ENCODE measurements around the gene STK35. TPM values are rescaled to one million over a fixed set of nuclear protein-coding genes. Genes with fewer than 3 reads are reported as not detected.

Gene STK35
- total and polyA plus RNA-seq, 2 of the 8 experiments (the other 6 are each of a cell fraction or from before 2014, with no cell fraction given), result 24.9 to 45.0 TPM

DNA sequence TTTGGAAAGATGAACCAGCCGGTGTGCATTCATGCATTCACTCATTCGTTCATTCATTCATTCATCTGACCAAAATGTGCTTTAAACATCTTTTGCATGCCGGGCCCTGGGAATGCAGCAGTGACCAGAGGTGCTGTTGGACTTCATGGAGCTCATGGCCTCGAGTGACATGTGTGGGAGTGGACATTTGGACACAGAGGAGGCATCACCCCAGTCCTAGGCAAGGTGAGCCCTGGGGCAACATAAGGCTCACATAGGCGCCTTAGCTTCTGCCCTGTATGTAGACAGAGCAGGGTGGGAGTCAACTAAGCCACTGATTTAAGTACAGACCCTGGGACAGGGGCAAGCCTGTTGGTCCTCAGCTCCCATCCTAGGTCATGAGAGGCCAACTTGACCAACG, 71.6 kb downstream of the STK35 start:
- H3K9me3 ChIP-seq (ENCODE audit: insufficient read depth in 2 of 2, low read depth in 1 of 2, low read length in 1 of 2), result no peaks in the 10 kb centered on the region
- no peaks in the 10 kb centered on the region for H3K79me2 ChIP-seq (ENCODE audit: control insufficient read depth in 1 of 2, insufficient read depth in 2 of 2, low read length in 2 of 2)
- no peak overlapping the region for H2BK12ac ChIP-seq (ENCODE audit: low read depth, low read length)
- 73% methylated on average over 6 of the region's 6 CpGs; no CpG with 5 or more reads in 1 of the 2 experiments for WGBS, 2 experiments (ENCODE audit: extremely low coverage in 1 of 2, insufficient coverage in 1 of 2, insufficient read length in 1 of 2, insufficient replicate concordance in 2 of 2, low coverage in 1 of 2, low lambda C conversion rate in 2 of 2, missing lambda C conversion rate in 1 of 2)
- no peak overlapping the region for H3K4me3 ChIP-seq (ENCODE audit: extremely low read depth in 1 of 4, insufficient read depth in 2 of 4, low read depth in 3 of 4, low read length in 4 of 4)
- H2BK5ac ChIP-seq (ENCODE audit: low read depth, low read length), result no peak overlapping the region
- no peak overlapping the region for H2BK15ac ChIP-seq (ENCODE audit: low read length)
- no peak overlapping the region for H3K18ac ChIP-seq (ENCODE audit: extremely low read depth, low read length)
- H3K23me2 ChIP-seq (ENCODE audit: low read depth, low read length), result no peaks in the 10 kb centered on the region
- no peak overlapping the region for H2BK20ac ChIP-seq (ENCODE audit: low read length)
- H3K4ac ChIP-seq (replicated peaks; ENCODE audit: insufficient read length, low read depth, low read length), result no peak overlapping the region
- no peaks in the 10 kb centered on the region for H3K79me1 ChIP-seq (ENCODE audit: low read depth, low read length)
- FAIRE-seq (no peak), DNase-seq (ENCODE audit: low read depth in 1 of 2, low spot score in 2 of 2) (no peak)
- ChIA-PET CTCF (ENCODE audit: partially characterized antibody) (interaction anchor here (0.5 to 4.5 kb wide), 67 partner anchors 9 to 654 kb away, joined by 3 to 48 read pairs (median 4); no protein-coding TSS in a partner anchor), POLR2A (ENCODE audit: partially characterized antibody) (interaction anchor here (0.6 to 1.3 kb wide), 2 partner anchors 70 to 72 kb away, joined by 3 to 7 read pairs; partner anchors contain the start of gene STK35)
- no peak overlapping the region for H3K9ac ChIP-seq (replicated peaks in 1 of 4; ENCODE audit: extremely low read depth in 1 of 4, low read depth in 3 of 4, low read length in 3 of 4)
- no peaks in the 10 kb centered on the region for H3K4me1 ChIP-seq (replicated peaks in 1 of 4; ENCODE audit: control insufficient read depth in 3 of 4, insufficient read depth in 4 of 4, low read length in 3 of 4)
- TF ChIP-seq POLR2AphosphoS5 (IDR thresholded peaks at IDR 0.05; ENCODE audit: low read depth, low read length) (no peak), CEBPB (IDR thresholded peaks at IDR 0.05; ENCODE audit: low read depth, low read length) (no peak), ASH2L (IDR thresholded peaks at IDR 0.05; ENCODE audit: low read length) (no peak), TAF7 (optimal IDR thresholded peaks at IDR 0.05; ENCODE audit: borderline replicate concordance, low read depth, low read length) (no peak), TAF1 (IDR thresholded peaks at IDR 0.05; ENCODE audit: low read depth, low read length) (no peak), SIN3A (conservative IDR thresholded peaks at IDR 0.05 in 1 of 2, IDR thresholded peaks at IDR 0.05 in 1 of 2; ENCODE audit: low read depth in 1 of 2, low read length in 2 of 2) (no peak)
- TF ChIP-seq, protein P1, sequence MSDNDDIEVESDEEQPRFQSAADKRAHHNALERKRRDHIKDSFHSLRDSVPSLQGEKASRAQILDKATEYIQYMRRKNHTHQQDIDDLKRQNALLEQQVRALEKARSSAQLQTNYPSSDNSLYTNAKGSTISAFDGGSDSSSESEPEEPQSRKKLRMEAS (IDR thresholded peaks at IDR 0.05), result no peak
- H3K27me3 ChIP-seq (replicated peaks in 1 of 4; ENCODE audit: control insufficient read depth in 3 of 4, extremely low read depth in 1 of 4, insufficient read depth in 3 of 4, low read length in 3 of 4), result no peaks in the 10 kb centered on the region; a peak in 1 of 7 replicates
- H3K23ac ChIP-seq (ENCODE audit: insufficient read length), result no peak overlapping the region
- H4K8ac ChIP-seq (ENCODE audit: extremely low read depth, insufficient read depth, low read length), result no peak overlapping the region
- no peak overlapping the region; a peak in 1 of 4 replicates for H3K4me2 ChIP-seq (ENCODE audit: insufficient read depth in 1 of 2, low read depth in 2 of 2, low read length in 2 of 2)
- H3K14ac ChIP-seq (ENCODE audit: insufficient read length), result no peak overlapping the region
- H2AFZ ChIP-seq (ENCODE audit: low read length), result no peak overlapping the region
- H4K20me1 ChIP-seq (replicated peaks in 1 of 2; ENCODE audit: control insufficient read depth in 1 of 2, insufficient read depth in 2 of 2, low read length in 2 of 2), result peaks cover 0 to 1% of the 10 kb centered on the region in 2 experiments
- H4K5ac ChIP-seq (ENCODE audit: insufficient read length, low read depth, low read length), result no peak overlapping the region
- H4K91ac ChIP-seq (replicated peaks; ENCODE audit: insufficient read length, low read length), result no peak overlapping the region
- no peak overlapping the region for H3K56ac ChIP-seq (replicated peaks; ENCODE audit: insufficient read length, low read depth, low read length)
- H2BK120ac ChIP-seq (replicated peaks; ENCODE audit: low read depth, low read length), result no peak overlapping the region
- no peak overlapping the region for H2AK5ac ChIP-seq (ENCODE audit: low read depth, low read length)
- H3K27ac ChIP-seq (ENCODE audit: low read depth, low read length), result no peak overlapping the region
- no peaks in the 10 kb centered on the region for H3K36me3 ChIP-seq (ENCODE audit: control insufficient read depth in 2 of 4, insufficient read depth in 4 of 4, low read length in 3 of 4)
